Activated CD8-positive, alpha-beta memory T cell treated with anti-CD3 and anti-CD28 coated beads for 36 hours (primary cell): Measurements from ENCODE around the gene ZNF496. TPM values are rescaled to one million over a fixed set of nuclear protein-coding genes. Genes with fewer than 3 reads are reported as not detected.
"Not testable (repeated sequence)": the region's sequence is repeated elsewhere in the genome, so short reads cannot be mapped to it uniquely, and the experiment has no call there.

Experiments
- CTCF ChIA-PET: fragments of 350-600 bp; sonication (Branson Sonifier 250); formaldehyde crosslinking; loops from one replicate; lab custom pipeline; 2021; ENCODE audit warnings: antibody characterized with exemption; lab: Charles Lee
- POLR2A ChIA-PET: fragments of 350-600 bp; sonication (Branson Sonifier 250); formaldehyde crosslinking; loops from one replicate; lab custom pipeline; 2021; ENCODE audit warnings: antibody characterized with exemption; lab: Charles Lee
- total RNA-seq, 2 experiments: library from RNA; stranded (reverse); gene quantifications; one replicate each; pipeline ENCODE4 v1.2.3, GENCODE V29; 2021

The ZNF496 gene
- total RNA-seq, 2 experiments from 2014 or later: 20.3 to 23.1 TPM

DNA sequence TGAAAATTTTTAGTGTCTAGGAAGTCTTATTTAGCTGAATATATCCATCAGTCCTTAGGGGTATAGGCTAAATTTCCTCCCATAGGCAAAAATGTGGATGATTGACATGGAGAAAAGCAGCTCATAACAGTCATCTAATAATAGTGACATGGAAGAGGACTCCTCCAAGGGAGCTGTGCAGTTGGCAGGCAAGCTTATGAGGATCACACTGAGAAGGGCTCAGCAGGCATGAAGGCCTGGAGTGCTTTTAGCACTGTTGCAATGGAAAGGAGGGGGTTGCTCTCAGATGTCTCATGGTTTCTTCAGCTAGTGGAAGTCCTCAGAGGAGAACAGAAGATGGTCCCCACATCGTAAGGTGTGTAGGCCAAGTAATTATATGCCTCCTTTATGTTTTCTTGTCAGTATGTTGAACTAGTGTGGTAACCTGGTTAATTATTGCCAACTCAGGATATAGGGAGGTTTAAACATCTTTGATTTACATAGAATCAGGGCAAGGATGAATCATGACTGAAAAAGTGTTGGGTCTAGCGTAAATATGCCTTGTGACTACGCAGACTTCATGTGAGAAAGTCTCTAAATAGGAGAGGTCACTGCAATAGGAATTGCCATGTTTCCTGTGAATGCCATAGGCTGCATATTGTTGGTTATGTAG lies 56.9 kb downstream of the ZNF496 start:
- ChIA-PET POLR2A (no interaction called here), CTCF (interaction anchor here (1.0 kb wide), 1 partner anchor 13 kb away, joined by 3 read pairs; no protein-coding TSS in a partner anchor)

DNA sequence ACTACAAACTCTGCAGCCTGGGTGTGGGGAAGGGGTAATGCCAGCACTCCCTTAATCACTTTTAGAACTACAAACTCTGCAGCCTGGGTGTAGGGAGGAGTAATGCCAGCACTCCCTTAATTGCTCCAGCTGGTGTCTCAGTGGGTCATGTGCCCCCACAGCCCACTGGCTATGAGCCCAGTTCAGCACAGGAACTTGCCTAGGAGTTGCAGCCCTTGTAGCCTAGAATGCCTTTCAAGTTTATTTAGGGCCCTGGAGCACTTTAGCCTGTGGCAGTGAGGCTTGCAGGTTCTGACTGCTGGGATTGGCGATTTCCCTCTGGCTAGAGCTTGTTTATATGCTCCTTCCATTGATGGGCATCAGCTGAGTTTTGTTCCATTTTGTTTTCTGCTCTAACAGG lies 58.7 kb downstream of the ZNF496 start:
- ChIA-PET POLR2A (no interaction called here), CTCF (no interaction called here)

DNA sequence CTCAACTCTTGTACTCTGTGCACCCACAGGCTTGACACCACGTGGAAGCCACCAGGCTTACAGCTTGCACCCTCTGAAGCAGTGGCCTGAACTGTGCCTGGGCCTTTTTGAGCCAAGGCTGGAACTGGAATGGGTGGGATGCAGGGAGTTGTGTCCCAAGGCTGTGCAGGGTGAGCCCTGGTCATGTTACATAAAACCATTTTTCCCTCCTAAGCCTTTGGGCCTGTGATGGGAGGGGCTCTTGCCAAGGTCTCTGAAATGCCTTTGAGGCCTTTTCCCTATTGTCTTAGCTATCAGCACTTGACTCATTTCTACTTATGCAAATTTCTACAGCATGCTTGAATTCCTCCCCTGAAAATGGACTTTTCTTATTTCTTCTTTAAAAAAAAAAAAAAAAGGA lies 61.7 kb downstream of the ZNF496 start:
- POLR2A ChIA-PET: no interaction called here
- CTCF ChIA-PET: no interaction called here

DNA sequence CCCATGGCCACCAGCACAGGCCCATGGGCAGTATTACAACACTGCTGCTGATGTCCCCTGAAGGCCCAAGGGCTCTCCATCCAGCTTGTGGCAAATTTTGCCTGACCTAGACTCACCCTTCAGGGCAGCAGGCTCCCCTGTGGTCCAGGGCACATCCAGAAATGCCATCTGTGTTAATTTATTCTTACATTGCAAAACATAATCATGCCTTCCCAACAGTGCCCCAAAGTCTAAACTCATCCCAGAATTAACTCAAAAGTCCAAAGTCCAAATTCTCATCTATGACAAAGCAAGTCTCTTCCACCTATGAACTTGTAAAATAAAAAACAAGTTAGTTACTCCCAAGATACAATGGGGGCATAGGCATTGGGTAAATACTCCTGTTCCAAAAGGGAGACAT lies 62.5 kb downstream of the ZNF496 start:
- ChIA-PET CTCF (no interaction called here), POLR2A (no interaction called here)

DNA sequence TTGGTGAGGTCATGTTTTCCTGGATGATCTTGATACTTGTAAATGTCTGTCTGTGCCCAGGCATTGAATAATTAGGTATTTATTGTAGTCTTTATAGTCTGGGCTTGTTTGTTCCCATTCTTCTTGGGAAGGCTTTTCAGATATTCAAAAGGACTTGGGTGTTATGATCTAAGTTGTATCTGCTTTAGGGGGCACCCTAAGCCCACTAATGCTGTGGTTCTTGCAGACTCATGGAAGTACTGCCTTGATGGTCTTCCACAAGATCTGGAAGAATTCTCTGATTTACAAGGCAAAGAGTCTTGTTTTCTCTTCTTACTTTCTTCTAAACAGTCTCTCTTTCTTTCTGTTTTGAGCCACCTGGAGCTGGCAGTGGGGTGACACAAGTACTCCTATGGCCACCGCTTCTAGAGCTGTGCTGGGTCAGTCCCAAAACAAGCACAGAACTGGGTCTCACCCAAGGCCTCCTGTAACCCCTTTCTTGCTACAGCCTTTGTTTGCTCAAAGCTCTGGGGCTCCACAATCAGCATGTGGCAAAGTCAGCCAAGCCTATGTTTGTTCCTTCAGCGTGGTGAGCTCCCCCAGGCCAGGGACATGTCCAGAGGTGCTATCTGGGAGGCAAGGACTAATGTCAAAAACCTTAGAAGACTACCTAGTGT lies 63.1 kb downstream of the ZNF496 start:
- ChIA-PET CTCF (no interaction called here), POLR2A (no interaction called here)

DNA sequence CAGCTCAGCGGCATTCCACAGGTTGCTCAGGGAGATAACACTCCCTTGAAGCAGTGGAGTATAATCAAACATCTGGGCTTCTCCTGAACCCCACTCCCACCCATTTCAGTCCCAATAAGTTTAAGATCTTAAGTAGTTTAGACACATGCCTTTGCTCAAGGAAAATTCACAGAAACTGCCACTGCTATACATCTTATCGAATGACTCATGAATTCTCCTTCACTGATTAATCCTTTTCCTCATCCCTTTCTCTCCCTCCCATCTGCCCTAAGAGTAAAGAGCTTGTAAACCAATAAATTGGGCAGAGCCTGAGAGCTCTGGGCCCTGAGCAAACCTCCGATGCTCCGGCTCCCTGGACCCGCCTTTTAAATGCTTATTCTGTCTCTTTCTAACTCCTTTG lies 65.6 kb downstream of the ZNF496 start:
- ChIA-PET CTCF (no interaction called here), POLR2A (no interaction called here)

DNA sequence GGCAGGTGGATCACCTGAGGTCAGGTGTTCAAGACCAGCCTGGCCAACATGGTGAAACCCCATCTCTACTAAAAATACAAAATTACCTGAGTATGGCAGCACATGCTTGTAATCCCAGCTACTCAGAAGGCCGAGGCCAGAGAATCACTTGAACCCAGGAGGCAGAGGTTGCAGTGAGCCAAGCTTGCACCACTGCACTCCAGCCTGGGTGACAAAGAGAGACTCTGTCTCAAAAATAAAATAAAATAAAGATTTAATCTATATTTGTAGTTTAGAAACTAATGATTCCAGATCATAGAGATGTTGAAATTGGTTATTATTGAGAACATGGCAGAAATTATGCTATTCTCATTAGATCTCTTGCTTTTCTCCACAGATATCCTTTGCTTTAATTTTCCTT lies 75.9 kb downstream of the ZNF496 start, which contains the start of gene VN1R5:
Gene VN1R5 (plus strand): TSS at position 301 of the 400 bp plus-strand sequence.
- CTCF ChIA-PET, POLR2A ChIA-PET: not testable (repeated sequence)

DNA sequence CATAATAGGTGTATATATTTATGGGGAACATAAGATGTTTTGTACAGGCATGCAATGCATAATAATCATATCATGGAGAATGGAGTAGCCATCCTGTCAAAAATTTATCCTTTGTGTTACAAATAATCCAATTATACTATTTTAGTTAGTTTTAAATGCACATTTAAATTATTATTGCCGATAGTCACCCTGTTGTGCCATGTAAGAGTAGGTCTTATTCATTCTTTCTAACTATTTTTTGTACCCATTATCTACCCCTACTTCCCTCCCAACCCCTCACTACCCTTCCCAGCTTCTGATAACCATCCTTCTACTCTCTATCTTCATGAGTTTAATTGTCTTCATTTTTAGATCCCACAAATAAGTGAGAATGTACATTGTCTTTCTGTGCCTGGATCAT lies 84.1 kb downstream of the ZNF496 start:
- ChIA-PET POLR2A (interaction anchor here (0.7 kb wide), 1 partner anchor 47 kb away, joined by 3 read pairs; no protein-coding TSS in a partner anchor), CTCF (no interaction called here)

Other genes with a start within 250 kb of the ZNF496 start
- gene ZNF669, start 227.5 kb downstream of the ZNF496 start, total RNA-seq: 1 to 10 TPM; 7.2 to 8.7 TPM
- gene ZNF124, start 159.8 kb downstream of the ZNF496 start, total RNA-seq: 10 to 100 TPM; 19.4 to 21.9 TPM
- gene VN1R5, start 75.8 kb downstream of the ZNF496 start, total RNA-seq: not detected
- gene NLRP3, start 84.3 kb upstream of the ZNF496 start, total RNA-seq: 1 to 10 TPM; 2.9 to 3.9 TPM
- gene OR2B11, start 126.2 kb upstream of the ZNF496 start, total RNA-seq: not detected
- not detected for gene OR2C3, start 204.6 kb upstream of the ZNF496 start, total RNA-seq
- gene GCSAML, start 217.3 kb upstream of the ZNF496 start, total RNA-seq: under 1 TPM; 0.51 to 0.80 TPM